Measurements from ENCODE around the gene CLCN1.

The CLCN1 gene

DNA sequence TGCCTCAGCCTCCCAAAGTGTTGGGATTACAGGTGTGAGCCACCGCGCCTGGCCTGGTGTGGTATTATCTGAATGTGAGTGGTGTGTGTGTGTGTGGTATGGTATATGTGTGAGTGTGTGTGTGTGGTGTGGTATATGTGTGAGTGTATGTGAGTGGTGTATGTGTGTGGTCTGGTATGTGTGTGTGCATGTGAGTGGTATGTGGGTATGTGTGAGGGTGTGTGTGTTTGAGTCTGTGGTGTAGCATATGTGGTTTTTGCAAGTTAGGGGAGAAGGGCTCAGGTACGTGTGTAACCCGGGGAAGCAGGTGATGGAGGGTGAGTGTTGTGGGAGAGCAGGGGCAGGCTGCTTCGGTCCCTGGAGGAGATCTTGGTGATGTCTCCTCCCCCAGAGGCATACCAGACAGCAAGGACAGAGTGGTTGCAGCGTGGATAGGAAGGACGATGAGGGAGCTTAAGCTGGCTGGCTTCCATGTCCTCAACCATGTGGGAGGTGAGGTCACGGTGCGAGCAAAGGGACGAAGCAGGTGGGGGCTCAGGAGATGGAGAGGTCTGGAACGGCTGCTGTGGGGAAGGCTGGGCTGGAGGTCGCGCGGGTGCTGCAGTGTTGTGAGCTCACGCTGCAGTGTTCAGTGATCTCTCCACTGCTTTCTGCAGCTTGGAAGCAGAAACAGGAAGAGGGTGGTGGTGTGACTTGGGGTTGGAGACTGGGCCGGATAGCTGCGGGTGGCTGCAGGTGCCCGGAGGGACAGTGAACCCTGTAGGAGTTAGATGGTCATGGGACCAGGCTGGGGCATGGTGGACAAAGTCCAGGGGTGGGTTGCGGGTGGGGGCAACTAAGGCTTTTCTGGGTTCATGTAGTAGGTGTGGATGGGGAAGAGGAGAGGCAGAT is 70.2 kb downstream of the CLCN1 start:
- TF ChIP-seq GATA3 (IDR thresholded peaks at IDR 0.05; ENCODE audit: low read depth, low read length) (no peak), GATA2 (IDR thresholded peaks at IDR 0.05; ENCODE audit: low read depth, low read length) (no peak)

DNA sequence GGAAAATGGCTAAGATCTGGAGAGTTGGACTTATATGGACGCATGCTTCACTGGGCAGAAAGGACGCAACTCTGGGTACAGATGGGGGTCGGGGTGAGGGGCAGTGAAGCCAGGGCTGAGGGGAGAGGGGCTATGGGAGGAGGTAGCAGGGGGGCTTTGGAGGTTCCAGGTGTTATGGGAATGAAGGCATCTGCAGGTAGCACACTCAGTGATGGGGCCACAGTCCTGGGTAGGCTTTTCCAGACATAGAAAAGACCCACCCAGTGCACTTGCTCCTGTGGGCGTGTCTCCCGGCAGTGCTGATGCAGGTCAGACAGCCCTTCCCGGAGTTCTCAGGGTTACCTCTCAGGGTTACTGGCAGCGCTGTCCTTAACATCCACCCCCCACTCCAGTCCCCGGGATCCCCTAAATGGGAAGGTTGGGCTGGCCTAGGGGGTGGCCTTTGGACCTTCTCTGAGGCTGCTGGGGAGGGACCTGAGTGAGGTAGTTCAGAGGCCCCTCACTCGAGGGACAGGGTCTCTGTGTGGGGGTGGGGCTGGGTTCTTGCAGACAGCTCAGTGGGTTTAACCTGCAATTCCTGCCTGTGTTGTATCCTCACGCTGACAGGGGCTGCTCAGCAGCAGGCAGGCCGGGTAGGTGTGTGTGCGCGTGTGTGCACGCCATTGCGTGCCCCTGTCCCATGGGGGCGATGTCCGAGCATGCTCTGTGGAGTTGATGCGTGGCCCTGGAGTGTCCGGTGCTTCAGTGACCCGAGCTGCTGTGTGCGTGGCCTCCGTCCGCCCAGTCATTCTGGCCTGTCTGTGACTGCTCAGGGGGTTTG is 71.5 kb downstream of the CLCN1 start:
- TF ChIP-seq GATA3 (IDR thresholded peaks at IDR 0.05; ENCODE audit: low read depth, low read length): no peak
- TF ChIP-seq GATA2 (IDR thresholded peaks at IDR 0.05; ENCODE audit: low read depth, low read length): no peak

DNA sequence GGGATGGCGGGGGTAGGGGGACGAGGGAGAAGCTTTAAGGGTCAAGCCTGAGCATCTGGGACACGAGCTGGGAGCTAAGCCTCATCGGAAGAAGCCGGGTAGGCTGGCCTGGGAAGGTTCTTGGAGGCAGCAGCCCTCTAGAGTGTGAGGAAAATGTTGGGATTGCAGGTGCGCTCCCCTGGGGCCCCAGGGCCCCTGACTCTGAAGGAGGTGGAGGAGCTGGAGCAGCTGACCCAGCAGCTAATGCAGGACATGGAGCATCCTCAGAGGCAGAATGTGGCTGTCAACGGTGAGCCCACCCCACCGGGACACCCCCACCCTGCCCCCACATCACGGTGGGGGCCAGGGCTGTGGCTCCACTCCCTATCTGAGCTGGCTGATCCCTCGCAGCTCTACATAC is 72.1 kb downstream of the CLCN1 start:
- no peak for TF ChIP-seq GATA2 (IDR thresholded peaks at IDR 0.05; ENCODE audit: low read depth, low read length)
- no peak for TF ChIP-seq GATA3 (IDR thresholded peaks at IDR 0.05; ENCODE audit: low read depth, low read length)

DNA sequence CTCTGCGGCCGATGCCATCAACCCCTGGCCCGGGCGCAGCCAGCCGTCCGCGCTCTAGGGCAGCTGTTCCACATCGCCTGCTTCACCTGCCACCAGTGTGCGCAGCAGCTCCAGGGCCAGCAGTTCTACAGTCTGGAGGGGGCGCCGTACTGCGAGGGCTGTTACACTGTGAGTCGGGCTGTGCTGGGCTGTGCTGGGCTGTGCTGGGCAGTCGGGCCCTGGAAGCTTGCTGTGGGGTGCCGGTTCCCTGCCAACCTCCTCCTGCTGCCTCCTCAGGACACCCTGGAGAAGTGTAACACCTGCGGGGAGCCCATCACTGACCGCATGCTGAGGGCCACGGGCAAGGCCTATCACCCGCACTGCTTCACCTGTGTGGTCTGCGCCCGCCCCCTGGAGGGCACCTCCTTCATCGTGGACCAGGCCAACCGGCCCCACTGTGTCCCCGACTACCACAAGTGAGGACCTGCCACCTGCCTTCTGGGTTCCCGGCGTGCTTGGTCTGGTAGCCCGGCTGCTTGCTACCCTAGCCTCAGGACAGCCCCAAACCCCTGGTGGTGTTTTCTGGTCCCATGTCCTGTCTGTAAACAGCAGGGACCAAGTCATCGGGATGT is 72.7 kb downstream of the CLCN1 start:
- no peak for TF ChIP-seq GATA3 (IDR thresholded peaks at IDR 0.05; ENCODE audit: low read depth, low read length)
- no peak for TF ChIP-seq GATA2 (IDR thresholded peaks at IDR 0.05; ENCODE audit: low read depth, low read length)

DNA sequence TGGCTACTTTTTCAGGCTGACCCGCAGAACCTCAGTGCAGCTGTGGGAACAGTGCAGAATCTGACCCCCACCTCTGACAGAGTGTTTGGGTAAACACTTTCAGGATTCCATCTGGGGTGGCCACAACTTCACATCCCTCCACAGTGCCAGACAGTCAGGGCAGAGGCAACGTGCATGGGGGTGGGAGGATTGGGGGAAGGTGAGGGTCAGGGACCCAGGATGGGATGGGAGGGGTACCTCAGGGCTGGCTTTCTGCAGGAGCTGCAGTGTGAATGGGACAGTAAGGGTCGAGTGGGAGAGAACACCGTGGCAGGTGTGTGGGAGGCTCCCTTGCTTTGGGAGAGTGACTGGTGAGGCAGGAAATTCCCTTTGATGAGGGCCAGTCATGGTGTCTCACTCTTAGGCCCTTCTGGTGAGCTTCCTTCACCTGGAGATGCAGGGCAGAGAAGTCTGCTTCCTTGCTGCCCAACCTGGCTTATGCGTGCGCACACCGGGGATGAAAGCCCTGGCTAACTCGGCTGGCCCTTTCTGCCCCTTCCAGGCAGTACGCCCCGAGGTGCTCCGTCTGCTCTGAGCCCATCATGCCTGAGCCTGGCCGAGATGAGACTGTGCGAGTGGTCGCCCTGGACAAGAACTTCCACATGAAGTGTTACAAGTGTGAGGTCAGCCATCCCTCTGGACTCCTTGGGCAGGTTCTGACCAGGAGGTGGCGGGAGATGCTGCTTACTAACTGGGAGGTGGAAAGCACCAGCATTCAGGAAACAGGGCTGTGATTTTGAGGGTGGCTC is 73.6 kb downstream of the CLCN1 start:
- TF ChIP-seq GATA3 (IDR thresholded peaks at IDR 0.05; ENCODE audit: low read depth, low read length): no peak
- TF ChIP-seq GATA2 (IDR thresholded peaks at IDR 0.05; ENCODE audit: low read depth, low read length): no peak

DNA sequence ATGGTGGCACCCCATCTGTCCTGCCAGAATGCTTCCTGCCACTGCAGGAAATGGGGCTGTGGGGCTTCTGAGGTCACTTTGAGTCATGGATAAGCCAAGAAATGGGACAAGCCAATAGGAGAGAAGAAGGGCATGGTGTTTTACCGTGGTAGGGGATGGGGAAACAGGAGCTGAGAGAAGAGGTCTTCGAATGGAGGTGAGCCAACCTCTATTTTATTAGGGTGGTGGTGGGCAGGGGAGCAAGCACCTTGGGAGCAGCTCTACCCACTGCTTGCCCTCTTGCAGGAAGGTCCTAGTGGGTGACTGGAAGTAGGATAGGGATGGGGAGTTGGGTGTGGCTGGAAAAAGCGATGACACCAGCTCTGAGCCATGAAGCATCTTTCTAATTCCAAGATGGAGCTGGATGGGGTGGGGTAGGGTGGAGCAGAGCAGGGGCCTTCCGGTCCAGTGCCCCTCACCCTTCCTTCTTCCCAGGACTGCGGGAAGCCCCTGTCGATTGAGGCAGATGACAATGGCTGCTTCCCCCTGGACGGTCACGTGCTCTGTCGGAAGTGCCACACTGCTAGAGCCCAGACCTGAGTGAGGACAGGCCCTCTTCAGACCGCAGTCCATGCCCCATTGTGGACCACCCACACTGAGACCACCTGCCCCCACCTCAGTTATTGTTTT is 74.3 kb downstream of the CLCN1 start:
- TF ChIP-seq GATA2 (IDR thresholded peaks at IDR 0.05; ENCODE audit: low read depth, low read length) (no peak), GATA3 (IDR thresholded peaks at IDR 0.05; ENCODE audit: low read depth, low read length) (no peak)

DNA sequence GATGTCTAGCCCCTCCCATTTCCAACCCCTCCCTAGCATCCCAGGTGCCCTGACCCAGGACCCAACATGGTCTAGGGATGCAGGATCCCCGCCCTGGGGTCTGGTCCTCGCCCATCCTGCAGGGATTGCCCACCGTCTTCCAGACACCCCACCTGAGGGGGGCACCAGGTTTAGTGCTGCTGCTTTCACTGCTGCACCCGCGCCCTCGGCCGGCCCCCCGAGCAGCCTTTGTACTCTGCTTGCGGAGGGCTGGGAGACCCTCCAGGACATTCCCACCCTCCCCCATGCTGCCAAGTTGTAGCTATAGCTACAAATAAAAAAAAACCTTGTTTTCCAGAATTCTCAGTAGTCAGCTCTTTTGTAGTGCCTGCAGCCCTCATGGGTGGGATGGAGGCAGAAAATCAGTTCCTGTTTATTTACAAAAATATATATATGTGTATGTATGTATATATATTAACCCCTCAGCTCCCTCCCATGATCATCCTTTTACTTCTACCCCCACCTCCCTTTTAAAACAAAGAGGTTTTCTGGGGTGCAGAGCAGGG is 74.9 kb downstream of the CLCN1 start:
- TF ChIP-seq GATA3 (IDR thresholded peaks at IDR 0.05; ENCODE audit: low read depth, low read length) (no peak), GATA2 (IDR thresholded peaks at IDR 0.05; ENCODE audit: low read depth, low read length) (no peak)

DNA sequence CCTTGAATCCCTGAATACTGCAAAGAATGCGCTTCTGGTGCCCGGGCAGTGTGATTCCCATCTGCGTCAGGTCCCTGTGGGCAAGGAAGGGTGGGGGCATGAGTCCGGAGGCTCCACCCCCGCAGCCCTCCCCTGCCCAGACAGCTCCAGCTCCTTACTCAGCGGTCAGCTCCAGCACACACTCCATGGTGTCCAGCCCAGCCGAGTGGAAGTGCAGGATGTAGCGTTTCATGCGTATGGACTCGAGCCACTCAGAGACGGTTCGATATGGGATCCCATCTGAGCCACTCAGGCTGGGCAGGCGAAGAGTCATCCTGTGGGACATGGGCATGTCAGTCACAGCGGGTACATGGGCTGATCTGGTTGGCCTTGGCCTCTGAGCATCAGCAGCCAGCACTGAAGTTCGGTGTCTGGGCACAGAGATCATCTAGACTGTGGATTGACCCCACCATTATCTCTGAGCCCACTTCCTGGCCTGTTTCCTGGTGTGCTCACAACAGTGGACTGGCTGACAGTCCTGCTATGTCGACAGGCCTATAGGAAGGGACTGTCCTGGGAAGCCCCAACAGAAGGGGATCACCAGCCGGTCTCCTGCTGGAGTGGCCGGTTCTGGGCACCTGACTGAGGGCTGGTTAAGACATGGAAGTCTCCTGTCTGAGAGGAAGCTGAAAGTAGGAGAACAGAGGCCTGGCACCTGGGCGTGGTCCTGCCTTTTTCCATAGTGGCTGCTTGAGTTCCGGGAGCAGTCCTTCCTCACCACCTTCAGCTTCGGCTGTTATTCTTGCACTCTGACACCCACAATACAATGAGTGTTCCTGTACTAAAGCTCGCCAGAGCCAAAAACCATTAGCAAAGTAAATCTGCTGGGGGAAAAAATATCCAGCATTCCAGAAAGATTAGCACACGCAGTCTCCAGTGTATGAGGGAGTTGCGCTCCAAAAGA is 75.8 kb downstream of the CLCN1 start:
- TF ChIP-seq GATA3 (IDR thresholded peaks at IDR 0.05; ENCODE audit: low read depth, low read length) (no peak), GATA2 (IDR thresholded peaks at IDR 0.05; ENCODE audit: low read depth, low read length) (no peak)

DNA sequence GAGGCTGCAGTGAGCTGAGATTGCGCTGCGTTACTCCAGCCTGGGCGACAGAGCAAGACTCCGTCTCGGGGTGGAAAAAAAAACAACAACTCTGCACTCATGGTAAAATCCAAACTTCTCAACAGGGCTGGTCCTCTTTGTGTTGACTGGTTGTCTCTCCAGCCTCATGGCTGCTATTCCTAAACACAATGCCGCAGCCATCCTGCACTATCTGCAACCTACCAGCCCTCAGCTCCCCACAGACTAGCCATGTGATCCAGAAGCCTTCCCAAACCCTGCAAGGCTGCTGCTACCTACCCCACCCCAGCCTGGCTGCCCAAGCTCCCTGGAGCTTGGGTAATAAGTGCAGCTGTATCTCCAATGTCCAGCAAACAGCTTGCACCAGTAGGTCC is 77.0 kb downstream of the CLCN1 start:
- TF ChIP-seq GATA3 (IDR thresholded peaks at IDR 0.05; ENCODE audit: low read depth, low read length): no peak
- no peak for TF ChIP-seq GATA2 (IDR thresholded peaks at IDR 0.05; ENCODE audit: low read depth, low read length)

DNA sequence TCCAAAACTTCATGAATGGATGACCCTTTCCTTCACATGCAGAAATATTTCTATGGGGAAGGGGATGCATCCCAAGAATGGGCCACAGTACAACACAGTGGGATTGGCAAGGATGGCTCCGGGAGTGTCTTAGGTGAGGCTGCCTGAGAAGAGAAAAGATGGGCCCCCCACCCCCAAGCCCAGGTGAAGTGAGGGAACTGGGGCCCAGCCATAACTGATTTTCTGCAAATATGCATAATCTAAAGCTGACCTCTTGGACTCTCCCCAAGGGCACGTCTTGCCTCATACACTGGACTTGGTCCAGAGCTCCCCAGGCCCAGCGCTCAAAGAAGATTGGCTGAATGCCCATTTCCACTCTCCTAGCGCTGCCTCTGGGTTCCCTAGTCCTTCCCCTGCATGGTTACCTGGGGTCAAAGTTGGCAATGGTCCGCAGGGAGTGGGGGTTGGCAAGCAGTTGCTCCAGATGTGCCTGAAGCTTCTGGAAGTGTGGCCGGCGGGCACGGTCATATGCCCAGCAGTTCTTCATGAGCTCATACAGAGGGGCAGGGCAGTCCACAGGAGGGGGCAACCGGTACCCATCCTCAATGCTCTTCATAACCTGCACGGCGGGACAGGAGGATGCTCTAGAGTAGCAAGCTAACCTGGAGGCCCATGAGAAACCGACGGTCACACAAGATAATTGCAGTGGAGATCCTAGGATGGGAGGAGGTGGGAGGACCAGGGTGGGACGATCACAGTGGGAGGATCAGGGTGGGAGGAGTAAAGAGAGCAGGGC is 77.5 kb downstream of the CLCN1 start:
- TF ChIP-seq GATA2 (IDR thresholded peaks at IDR 0.05; ENCODE audit: low read depth, low read length) (no peak), GATA3 (IDR thresholded peaks at IDR 0.05; ENCODE audit: low read depth, low read length) (no peak)

DNA sequence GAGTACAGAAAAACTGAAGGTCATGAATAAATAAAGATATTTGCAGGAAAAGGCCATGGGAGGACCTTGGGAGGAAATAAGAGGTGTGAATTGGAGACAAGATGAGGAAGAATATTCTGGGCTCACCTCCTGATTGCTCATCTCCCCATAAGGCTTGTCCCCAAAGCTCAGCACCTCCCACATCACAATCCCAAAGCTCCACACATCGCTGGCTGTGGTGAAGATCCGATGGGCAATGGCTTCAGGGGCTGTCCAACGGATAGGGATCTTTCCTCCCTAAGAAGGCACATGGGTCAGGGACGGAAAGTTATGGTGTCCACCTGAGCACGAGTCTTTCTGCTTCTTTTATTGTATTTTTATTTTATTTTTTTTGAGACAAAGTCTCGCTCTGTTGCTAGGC is 78.2 kb downstream of the CLCN1 start:
- no peak for TF ChIP-seq GATA3 (IDR thresholded peaks at IDR 0.05; ENCODE audit: low read depth, low read length)
- no peak for TF ChIP-seq GATA2 (IDR thresholded peaks at IDR 0.05; ENCODE audit: low read depth, low read length)
